ENCODE data around the gene KCNIP1. TPM values are rescaled to one million over a fixed set of nuclear protein-coding genes. Genes with fewer than 3 reads are reported as not detected.

KCNIP1 gene
- total RNA-seq, 3 donors from 2014 or later (not counting 1 experiment from before 2014, with no cell fraction given) = not detected

GRCh38 chr5:170475294-170476000, 28.4 kb upstream of the KCNIP1 start:
- Histone ChIP-seq H3K4me3 (ENCODE audit: low read length) (no peak overlapping the region), H3K27ac (ENCODE audit: low read length) (no peak overlapping the region), H3K27me3 (ENCODE audit: control insufficient read depth, insufficient read depth, low read length) (no peaks in the 10 kb centered on the region), H3K9me3 (ENCODE audit: control insufficient read depth, insufficient read depth, low read length) (peaks cover 3% of the 10 kb centered on the region), H3K36me3 (ENCODE audit: control insufficient read depth, insufficient read depth, low read length) (no peaks in the 10 kb centered on the region), H3K4me1 (ENCODE audit: control insufficient read depth, insufficient read depth, low read length) (peaks cover 3% of the 10 kb centered on the region)
- DNase-seq (no peak), ATAC-seq (no peak)
- no peak for TF ChIP-seq CTCF (IDR thresholded peaks at IDR 0.05)
- WGBS (ENCODE audit: insufficient coverage) = 22% methylated on average over 5 of the region's 6 CpGs
- intact Hi-C loops (cut with micrococcal nuclease) = no loop called here
- Mint-ChIP-seq H3K27ac (no peak overlapping the region), H3K9me3 (no peaks in the 10 kb centered on the region), H3K4me1 (no peaks in the 10 kb centered on the region), H3K27me3 (ENCODE audit: low read depth in 2 of 2) (peaks cover 1 to 20% of the 10 kb centered on the region in 2 donors), H3K4me3 (no peak overlapping the region), H3K36me3 (no peaks in the 10 kb centered on the region)

GRCh38 chr5:170476704-170477103, 27.1 kb upstream of the KCNIP1 start:
- H3K4me1 ChIP-seq (ENCODE audit: control insufficient read depth, insufficient read depth, low read length) = no peaks in the 10 kb centered on the region
- H3K27ac ChIP-seq (ENCODE audit: low read length) = no peak overlapping the region
- Mint-ChIP-seq H3K4me1 (no peaks in the 10 kb centered on the region), H3K27ac (no peak overlapping the region), H3K9me3 (no peaks in the 10 kb centered on the region), H3K4me3 (no peak overlapping the region), H3K27me3 (ENCODE audit: low read depth in 2 of 2) (peaks cover under 1 to 30% of the 10 kb centered on the region in 2 donors), H3K36me3 (no peaks in the 10 kb centered on the region)
- DNase-seq = no peak
- no peak overlapping the region for H3K4me3 ChIP-seq (ENCODE audit: low read length)
- intact Hi-C loops (cut with micrococcal nuclease) = no loop called here
- no peak for ATAC-seq
- H3K27me3 ChIP-seq (ENCODE audit: control insufficient read depth, insufficient read depth, low read length) = no peaks in the 10 kb centered on the region
- peaks cover 3% of the 10 kb centered on the region for H3K9me3 ChIP-seq (ENCODE audit: control insufficient read depth, insufficient read depth, low read length)
- TF ChIP-seq CTCF (IDR thresholded peaks at IDR 0.05) = no peak
- no peaks in the 10 kb centered on the region for H3K36me3 ChIP-seq (ENCODE audit: control insufficient read depth, insufficient read depth, low read length)
- 100% methylated on average over 2 of the region's 3 CpGs for WGBS (ENCODE audit: insufficient coverage)

GRCh38 chr5:170477906-170478305, 25.9 kb upstream of the KCNIP1 start:
- 80% methylated on average over 1 of the region's 1 CpG for WGBS (ENCODE audit: insufficient coverage)
- peaks cover 7 to 40% of the 10 kb centered on the region in 2 donors for H3K27me3 Mint-ChIP-seq (ENCODE audit: low read depth in 2 of 2)

More at GRCh38 chr5:170477906-170478305, 25.9 kb upstream of the KCNIP1 start:
- no peak overlapping the region for H3K4me3 ChIP-seq (ENCODE audit: low read length)
- Mint-ChIP-seq H3K36me3 (no peaks in the 10 kb centered on the region), H3K4me3 (no peak overlapping the region), H3K27ac (no peak overlapping the region), H3K4me1 (no peaks in the 10 kb centered on the region), H3K9me3 (no peaks in the 10 kb centered on the region)
- DNase-seq = no peak
- no peak for ATAC-seq
- H3K9me3 ChIP-seq (ENCODE audit: control insufficient read depth, insufficient read depth, low read length) = peaks cover 3% of the 10 kb centered on the region
- TF ChIP-seq CTCF (IDR thresholded peaks at IDR 0.05) = no peak
- no peaks in the 10 kb centered on the region for H3K36me3 ChIP-seq (ENCODE audit: control insufficient read depth, insufficient read depth, low read length)
- no peaks in the 10 kb centered on the region for H3K27me3 ChIP-seq (ENCODE audit: control insufficient read depth, insufficient read depth, low read length)
- no peaks in the 10 kb centered on the region for H3K4me1 ChIP-seq (ENCODE audit: control insufficient read depth, insufficient read depth, low read length)
- intact Hi-C loops (cut with micrococcal nuclease) = no loop called here
- H3K27ac ChIP-seq (ENCODE audit: low read length) = no peak overlapping the region

Data from natural killer cell (primary cell).